B cell (primary cell): ENCODE data around the gene TOP3B. TPM values are rescaled to one million over a fixed set of nuclear protein-coding genes. Genes with fewer than 3 reads are reported as not detected.

Experiments used
- ATAC-seq: fragments of 200-7000 bp; cut with Tn5 transposase; one replicate; pipeline ENCODE4 v1.10.0; 2021; ENCODE audit warnings: low read depth, mild to moderate bottlenecking, moderate number of reproducible peaks, moderate library complexity
- CTCF ChIA-PET: fragments of 350-600 bp; sonication (Branson Sonifier 250); formaldehyde crosslinking; loops from one replicate; lab custom pipeline; 2021; ENCODE audit warnings: antibody characterized with exemption, inconsistent platforms; lab: Charles Lee
- POLR2A ChIA-PET: fragments of 350-600 bp; sonication (Branson Sonifier 250); formaldehyde crosslinking; loops from one replicate; lab custom pipeline; 2021; ENCODE audit warnings: antibody characterized with exemption; lab: Charles Lee
- DNase-seq: peaks from one replicate; pipeline ENCODE4 v3.0.0; 2013
- H2AFZ ChIP-seq: 2 replicates; pipeline ENCODE4 v1.6.1; 2012; ENCODE audit warnings: mild to moderate bottlenecking, low read depth, low read length; ENCODE audit not compliant: insufficient read depth, poor library complexity, severe bottlenecking
- H3K27ac ChIP-seq, 2 donors: 1 replicate in 1 of 2; 2 replicates in 1 of 2; pipeline ENCODE4 v1.5.1; 2012 to 2013; ENCODE audit warnings: low read length in 2 of 2, mild to moderate bottlenecking in 2 of 2, moderate library complexity in 1 of 2
- H3K27me3 ChIP-seq, 4 experiments: fragments of 200-600 bp in 1 of 4; sonication (generic) in 1 of 4; replicated peaks in 1 of 4; 1 replicate in 2 of 4; 2 replicates in 2 of 4; pipeline versions ENCODE4 v1.6.1 to v1.7.0; 2013 to 2016; ENCODE audit warnings: low read length in 3 of 4, mild to moderate bottlenecking in 2 of 4, mixed read lengths in 1 of 4, moderate library complexity in 1 of 4; ENCODE audit not compliant: insufficient read depth in 4 of 4, control insufficient read depth in 3 of 4; ENCODE audit errors: control extremely low read depth in 1 of 4
- H3K36me3 ChIP-seq, 2 experiments: replicated peaks in 1 of 2; 1 replicate in 1 of 2; 2 replicates in 1 of 2; pipeline versions ENCODE4 v1.6.1 to v1.7.1; 2013; ENCODE audit warnings: low read length in 1 of 2; ENCODE audit not compliant: insufficient read depth in 2 of 2, control insufficient read depth in 1 of 2; ENCODE audit errors: control extremely low read depth in 1 of 2, extremely low read depth in 1 of 2
- H3K4me1 ChIP-seq, 2 donors: fragments of 200-600 bp in 1 of 2; sonication (generic) in 1 of 2; 1 replicate in 1 of 2; 2 replicates in 1 of 2; pipeline versions ENCODE4 v1.5.1 to v1.6.1; 2013 to 2017; ENCODE audit warnings: low read length in 2 of 2; ENCODE audit not compliant: control insufficient read depth in 2 of 2, insufficient read depth in 2 of 2
- H3K4me2 ChIP-seq: replicated peaks from 2 replicates; pipeline ENCODE3; 2012; ENCODE audit warnings: mild to moderate bottlenecking, low read depth, low read length; ENCODE audit not compliant: poor library complexity, severe bottlenecking
- H3K4me3 ChIP-seq, 5 experiments: fragments of 200-600 bp in 1 of 5; sonication (generic) in 1 of 5; 1 replicate in 3 of 5; 2 replicates in 2 of 5; pipeline versions ENCODE4 v1.5.1 to v1.7.0; 2011 to 2016; ENCODE audit warnings: low read length in 4 of 5, mild to moderate bottlenecking in 4 of 5, low read depth in 2 of 5, control low read depth in 1 of 5, moderate library complexity in 1 of 5; ENCODE audit not compliant: insufficient read depth in 1 of 5; ENCODE audit errors: control extremely low read depth in 1 of 5, extremely low read depth in 1 of 5
- H3K79me2 ChIP-seq: fragments of 200-600 bp; sonication (generic); one replicate; pipeline ENCODE4 v1.6.0; 2016; ENCODE audit warnings: low read length; ENCODE audit not compliant: control insufficient read depth, insufficient read depth
- H3K9ac ChIP-seq: fragments of 200-600 bp; sonication (generic); 2 replicates; pipeline ENCODE4 v1.6.1; 2017; ENCODE audit warnings: mild to moderate bottlenecking, low read length, moderate library complexity
- H3K9me3 ChIP-seq, 3 donors: one replicate each; pipeline versions ENCODE4 v1.6.1 to v1.7.1; 2013; ENCODE audit warnings: low read length in 2 of 3; ENCODE audit not compliant: control insufficient read depth in 2 of 3, insufficient read depth in 1 of 3; ENCODE audit errors: control extremely low read depth in 1 of 3
- H4K20me1 ChIP-seq: 2 replicates; pipeline ENCODE4 v1.6.0; 2012; ENCODE audit warnings: mild to moderate bottlenecking, low read length; ENCODE audit not compliant: insufficient read depth, control insufficient read depth, poor library complexity, severe bottlenecking
- H3K27ac Mint-ChIP-seq: one replicate; pipeline ENCODE4 v1.8.0; 2021; ENCODE audit warnings: mixed read lengths
- H3K27me3 Mint-ChIP-seq: one replicate; pipeline ENCODE4 v1.8.0; 2021; ENCODE audit warnings: mixed read lengths
- H3K4me1 Mint-ChIP-seq: one replicate; pipeline ENCODE4 v1.8.0; 2021; ENCODE audit warnings: mixed read lengths
- H3K4me3 Mint-ChIP-seq: one replicate; pipeline ENCODE4 v1.8.0; 2021; ENCODE audit warnings: mixed read lengths
- H3K9me3 Mint-ChIP-seq: one replicate; pipeline ENCODE4 v1.8.0; 2022; ENCODE audit warnings: mixed read lengths; ENCODE audit not compliant: insufficient read depth
- EZH2 ChIP-seq: IDR thresholded peaks from 2 replicates; pipeline ENCODE4 v1.6.1; 2012; ENCODE audit warnings: borderline replicate concordance, low read depth, mild to moderate bottlenecking, moderate library complexity, low read length; ENCODE audit not compliant: insufficient read depth, poor library complexity, severe bottlenecking
- WGBS: methylation state at CpG from one replicate; pipeline ENCODE4 v1.1.5; 2013; ENCODE audit warnings: missing lambda C conversion rate; ENCODE audit not compliant: insufficient coverage; 5-methylcytosine and 5-hydroxymethylcytosine counted together
- intact Hi-C: fragments of 100-400 bp; cut with micrococcal nuclease; formaldehyde crosslinking; loops from one replicate; pipeline ENCODE4 v1.10.0; 2022
- polyA plus RNA-seq: library from polyadenylated mRNA; depleted of rRNA; stranded (reverse); fragments of >200 nt; gene quantifications from 2 replicates; pipeline ENCODE4 v1.2.3, GENCODE V29; 2012
- total RNA-seq, 2 donors: library from RNA; stranded (reverse); fragments of 120-200 nt in 1 of 2; gene quantifications; 1 replicate in 1 of 2; 2 replicates in 1 of 2; pipeline versions ENCODE4 v1.2.3 to v1.2.4, GENCODE V29; 2013 to 2022
- TF ChIP-seq, protein P1 (sequence below): fragments of 200-600 bp; IDR thresholded peaks from one replicate; pipeline ENCODE4 v1.8.0; 2022; ENCODE audit warnings: antibody characterized with exemption, mild to moderate bottlenecking

TOP3B gene
- total and polyA plus RNA-seq, 2 donors (not counting 1 experiment from before 2014, with no cell fraction given) = 77.1 to 105 TPM

DNA sequence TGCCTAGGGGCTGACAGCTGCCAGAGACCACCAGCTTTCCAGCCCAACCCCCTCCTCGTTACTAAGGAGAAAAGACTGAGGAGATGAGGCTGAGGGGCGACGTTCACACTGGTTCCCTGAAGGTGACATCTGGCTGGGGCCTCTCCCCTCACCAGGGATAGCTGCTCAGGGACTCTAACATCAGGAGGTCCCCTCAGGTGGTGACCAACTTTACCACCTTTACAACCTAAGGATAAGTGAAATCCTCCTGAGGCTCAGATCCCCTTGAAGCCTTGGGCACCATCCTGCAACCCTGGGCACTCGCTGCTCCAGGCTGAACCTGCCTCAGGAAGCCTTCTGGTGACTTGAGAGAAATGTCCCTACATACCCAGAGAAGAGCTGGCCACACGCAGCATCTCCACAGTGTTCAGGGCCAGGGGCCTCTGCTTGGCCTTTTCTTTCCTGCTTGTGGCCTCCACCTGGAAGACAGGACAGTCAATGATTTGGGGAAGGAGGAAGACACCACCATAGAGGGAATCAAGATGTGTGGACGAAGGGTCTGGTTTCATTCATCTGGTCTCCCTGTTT, 17.6 kb downstream of the TOP3B start:
- H3K27ac Mint-ChIP-seq = no peak overlapping the region
- Histone ChIP-seq H3K9ac (no peak overlapping the region), H3K27ac (no peak overlapping the region), H3K4me1 (no peaks in the 10 kb centered on the region), H2AFZ (no peak overlapping the region), H3K36me3 (peaks cover 0 to 87% of the 10 kb centered on the region in 2 experiments), H3K4me3 (no peak overlapping the region), H3K4me2 (no peak overlapping the region), H3K27me3 (no peaks in the 10 kb centered on the region), H3K9me3 (no peaks in the 10 kb centered on the region), H3K79me2 (no peaks in the 10 kb centered on the region), H4K20me1 (no peaks in the 10 kb centered on the region)
- H3K4me3 Mint-ChIP-seq = no peak overlapping the region
- CTCF ChIA-PET = interaction anchor here (1.5 kb wide), 1 partner anchor 12 kb away, joined by 6 read pairs; the partner anchor contains the start of gene PPM1F
- no peaks in the 10 kb centered on the region for H3K4me1 Mint-ChIP-seq
- DNase-seq (no peak), ATAC-seq (no peak)
- 93% methylated on average over 3 of the region's 6 CpGs for WGBS
- TF ChIP-seq, protein P1, sequence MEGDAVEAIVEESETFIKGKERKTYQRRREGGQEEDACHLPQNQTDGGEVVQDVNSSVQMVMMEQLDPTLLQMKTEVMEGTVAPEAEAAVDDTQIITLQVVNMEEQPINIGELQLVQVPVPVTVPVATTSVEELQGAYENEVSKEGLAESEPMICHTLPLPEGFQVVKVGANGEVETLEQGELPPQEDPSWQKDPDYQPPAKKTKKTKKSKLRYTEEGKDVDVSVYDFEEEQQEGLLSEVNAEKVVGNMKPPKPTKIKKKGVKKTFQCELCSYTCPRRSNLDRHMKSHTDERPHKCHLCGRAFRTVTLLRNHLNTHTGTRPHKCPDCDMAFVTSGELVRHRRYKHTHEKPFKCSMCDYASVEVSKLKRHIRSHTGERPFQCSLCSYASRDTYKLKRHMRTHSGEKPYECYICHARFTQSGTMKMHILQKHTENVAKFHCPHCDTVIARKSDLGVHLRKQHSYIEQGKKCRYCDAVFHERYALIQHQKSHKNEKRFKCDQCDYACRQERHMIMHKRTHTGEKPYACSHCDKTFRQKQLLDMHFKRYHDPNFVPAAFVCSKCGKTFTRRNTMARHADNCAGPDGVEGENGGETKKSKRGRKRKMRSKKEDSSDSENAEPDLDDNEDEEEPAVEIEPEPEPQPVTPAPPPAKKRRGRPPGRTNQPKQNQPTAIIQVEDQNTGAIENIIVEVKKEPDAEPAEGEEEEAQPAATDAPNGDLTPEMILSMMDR = no peak
- TF ChIP-seq EZH2 = no peak
- intact Hi-C loops = no loop called here
- no peaks in the 10 kb centered on the region for H3K9me3 Mint-ChIP-seq
- POLR2A ChIA-PET = no interaction called here
- no peaks in the 10 kb centered on the region for H3K27me3 Mint-ChIP-seq

DNA sequence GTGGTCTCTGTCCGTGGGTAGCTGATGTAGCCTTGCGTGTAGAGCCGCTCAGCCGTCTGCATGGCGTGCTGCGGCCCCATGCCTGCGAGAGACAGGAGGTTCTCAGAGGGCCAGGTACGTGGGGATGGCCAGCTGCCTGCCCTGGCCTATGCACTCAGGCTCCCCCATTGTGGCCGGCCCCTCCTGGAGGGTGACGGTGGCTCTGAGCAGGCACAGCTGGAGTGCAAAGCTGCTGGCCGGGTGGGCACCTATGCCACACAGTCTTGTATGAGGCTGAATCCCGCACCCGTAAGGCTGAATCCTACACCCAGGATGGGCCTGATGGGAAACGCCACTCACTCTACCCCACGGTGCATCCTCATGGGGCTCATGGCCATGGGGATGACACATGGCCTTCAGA, 18.4 kb downstream of the TOP3B start:
- Histone ChIP-seq H3K36me3 (peaks cover 0 to 88% of the 10 kb centered on the region in 2 experiments), H3K79me2 (no peaks in the 10 kb centered on the region), H3K9me3 (no peaks in the 10 kb centered on the region), H3K4me2 (no peak overlapping the region), H2AFZ (no peak overlapping the region), H4K20me1 (no peaks in the 10 kb centered on the region), H3K4me3 (no peak overlapping the region), H3K27ac (no peak overlapping the region), H3K9ac (no peak overlapping the region), H3K27me3 (no peaks in the 10 kb centered on the region), H3K4me1 (no peaks in the 10 kb centered on the region)
- WGBS = 97% methylated on average over 15 of the region's 15 CpGs
- ChIA-PET CTCF (no interaction called here), POLR2A (no interaction called here)
- TF ChIP-seq, protein P1 = no peak
- TF ChIP-seq EZH2 = no peak
- H3K4me1 Mint-ChIP-seq = no peaks in the 10 kb centered on the region
- no peak overlapping the region for H3K4me3 Mint-ChIP-seq
- H3K27me3 Mint-ChIP-seq = no peaks in the 10 kb centered on the region
- intact Hi-C loops = no loop called here
- H3K9me3 Mint-ChIP-seq = no peaks in the 10 kb centered on the region
- no peak for DNase-seq
- no peak overlapping the region for H3K27ac Mint-ChIP-seq
- ATAC-seq = no peak
